ENCODE measurements around the gene FANCM. TPM values are rescaled to one million over a fixed set of nuclear protein-coding genes. Genes with fewer than 3 reads are reported as not detected.

The FANCM gene
- total RNA-seq, 1 experiment from 2014 or later: 20.8 TPM

DNA sequence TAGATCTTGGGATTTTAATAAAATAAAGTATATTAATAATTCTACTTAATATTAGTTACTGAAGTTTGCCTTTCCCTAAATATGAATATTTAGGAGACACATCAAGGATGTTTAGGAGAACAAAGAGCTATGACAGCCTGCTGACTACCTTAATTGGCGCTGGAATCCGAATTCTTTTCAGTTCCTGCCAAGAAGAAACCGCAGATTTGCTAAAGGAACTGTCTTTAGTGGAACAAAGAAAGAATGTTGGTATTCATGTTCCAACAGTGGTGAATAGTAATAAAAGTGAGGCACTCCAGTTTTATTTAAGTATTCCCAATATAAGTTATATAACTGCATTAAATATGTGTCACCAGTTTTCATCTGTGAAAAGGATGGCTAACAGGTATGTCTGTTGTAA is 62.8 kb downstream of the FANCM start:
- H3K9me3 ChIP-seq (ENCODE audit: low read depth, low read length, poor library complexity, severe bottlenecking): no peaks in the 10 kb centered on the region
- ChIA-PET CTCF (no interaction called here), POLR2A (ENCODE audit: low non-redundant PET) (no interaction called here)
- H3K27me3 ChIP-seq (replicated peaks; ENCODE audit: insufficient read depth, low read depth, low read length, poor library complexity): no peaks in the 10 kb centered on the region
- no peak overlapping the region for H3K27ac ChIP-seq (ENCODE audit: low read depth, low read length, poor library complexity, severe bottlenecking)
- intact Hi-C loops (cut with micrococcal nuclease; ENCODE audit: unreplicated experiment): no loop called here
- H3K36me3 ChIP-seq (ENCODE audit: insufficient read depth, low read length, poor library complexity, severe bottlenecking): peaks cover 10% of the 10 kb centered on the region
- H3K4me1 ChIP-seq (ENCODE audit: insufficient read depth, low read length, poor library complexity, severe bottlenecking): peaks cover 8% of the 10 kb centered on the region
- no TSS peak for BruUV-seq (replicated peaks)
- no peak for TF ChIP-seq EZH2 (IDR thresholded peaks at IDR 0.05; ENCODE audit: borderline replicate concordance, low read depth, low read length, poor library complexity, severe bottlenecking)
- TF ChIP-seq, protein P1, sequence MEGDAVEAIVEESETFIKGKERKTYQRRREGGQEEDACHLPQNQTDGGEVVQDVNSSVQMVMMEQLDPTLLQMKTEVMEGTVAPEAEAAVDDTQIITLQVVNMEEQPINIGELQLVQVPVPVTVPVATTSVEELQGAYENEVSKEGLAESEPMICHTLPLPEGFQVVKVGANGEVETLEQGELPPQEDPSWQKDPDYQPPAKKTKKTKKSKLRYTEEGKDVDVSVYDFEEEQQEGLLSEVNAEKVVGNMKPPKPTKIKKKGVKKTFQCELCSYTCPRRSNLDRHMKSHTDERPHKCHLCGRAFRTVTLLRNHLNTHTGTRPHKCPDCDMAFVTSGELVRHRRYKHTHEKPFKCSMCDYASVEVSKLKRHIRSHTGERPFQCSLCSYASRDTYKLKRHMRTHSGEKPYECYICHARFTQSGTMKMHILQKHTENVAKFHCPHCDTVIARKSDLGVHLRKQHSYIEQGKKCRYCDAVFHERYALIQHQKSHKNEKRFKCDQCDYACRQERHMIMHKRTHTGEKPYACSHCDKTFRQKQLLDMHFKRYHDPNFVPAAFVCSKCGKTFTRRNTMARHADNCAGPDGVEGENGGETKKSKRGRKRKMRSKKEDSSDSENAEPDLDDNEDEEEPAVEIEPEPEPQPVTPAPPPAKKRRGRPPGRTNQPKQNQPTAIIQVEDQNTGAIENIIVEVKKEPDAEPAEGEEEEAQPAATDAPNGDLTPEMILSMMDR (conservative IDR thresholded peaks at IDR 0.05; ENCODE audit: low read depth, low read length): no peak
- H3K4me3 ChIP-seq (ENCODE audit: low read depth, low read length, poor library complexity, severe bottlenecking): no peak overlapping the region
- peak; percentile 64 for DNase-seq (ENCODE audit: low spot score)

DNA sequence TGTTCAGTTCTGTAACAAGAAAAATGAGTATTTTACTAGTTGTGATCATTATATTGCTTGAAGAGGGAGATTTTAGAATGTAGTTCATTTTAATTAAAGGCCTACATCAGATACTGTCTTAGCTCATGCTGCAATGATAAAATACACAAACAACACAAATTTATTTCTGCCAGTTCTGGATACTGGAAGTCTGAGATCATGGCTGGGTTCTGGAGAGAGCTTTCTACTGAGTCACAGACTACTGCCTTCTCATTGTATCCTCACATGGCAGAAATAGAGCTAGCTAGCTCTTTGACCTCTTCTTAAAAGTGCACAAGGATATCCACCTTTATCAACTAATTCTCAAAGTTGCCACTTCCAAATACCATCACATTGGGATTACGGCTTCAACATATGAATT is 63.5 kb downstream of the FANCM start:
- ChIA-PET CTCF (no interaction called here), POLR2A (ENCODE audit: low non-redundant PET) (no interaction called here)
- no peaks in the 10 kb centered on the region for H3K27me3 ChIP-seq (replicated peaks; ENCODE audit: insufficient read depth, low read depth, low read length, poor library complexity)
- intact Hi-C loops (cut with micrococcal nuclease; ENCODE audit: unreplicated experiment): no loop called here
- H3K4me3 ChIP-seq (ENCODE audit: low read depth, low read length, poor library complexity, severe bottlenecking): no peak overlapping the region
- peaks cover 8% of the 10 kb centered on the region for H3K4me1 ChIP-seq (ENCODE audit: insufficient read depth, low read length, poor library complexity, severe bottlenecking)
- peak overlapping the region; percentile 16 for H3K27ac ChIP-seq (ENCODE audit: low read depth, low read length, poor library complexity, severe bottlenecking)
- peaks cover 10% of the 10 kb centered on the region for H3K36me3 ChIP-seq (ENCODE audit: insufficient read depth, low read length, poor library complexity, severe bottlenecking)
- no peak for DNase-seq (ENCODE audit: low spot score)
- no peaks in the 10 kb centered on the region for H3K9me3 ChIP-seq (ENCODE audit: low read depth, low read length, poor library complexity, severe bottlenecking)
- TF ChIP-seq, protein P1 (conservative IDR thresholded peaks at IDR 0.05; ENCODE audit: low read depth, low read length): no peak
- TF ChIP-seq EZH2 (IDR thresholded peaks at IDR 0.05; ENCODE audit: borderline replicate concordance, low read depth, low read length, poor library complexity, severe bottlenecking): no peak
- no TSS peak for BruUV-seq (replicated peaks)

DNA sequence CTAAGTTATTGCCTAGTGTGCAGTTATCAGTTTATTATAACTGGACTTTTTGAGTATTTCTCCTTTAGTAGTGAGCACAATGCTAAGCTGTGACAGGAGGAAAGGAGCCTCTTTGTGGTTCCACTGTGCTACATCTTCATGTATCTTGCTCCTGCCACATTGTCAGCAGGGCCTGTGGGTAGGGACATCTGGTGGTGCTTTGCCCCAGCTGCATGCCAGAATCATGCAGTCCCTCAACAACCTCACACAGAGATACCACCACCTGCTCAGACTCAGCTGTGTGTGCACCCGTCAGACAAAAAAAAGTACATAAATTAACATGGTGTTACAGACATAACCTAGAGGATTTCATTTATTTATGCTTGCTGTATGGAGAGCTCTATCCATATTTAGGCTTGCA is 66.2 kb downstream of the FANCM start:
- CTCF ChIA-PET: no interaction called here
- POLR2A ChIA-PET (ENCODE audit: low non-redundant PET): interaction anchor here (0.6 kb wide), 1 partner anchor 11 kb away, joined by 3 read pairs; no protein-coding TSS in a partner anchor
- no TSS peak for BruUV-seq (replicated peaks)
- Histone ChIP-seq H3K36me3 (ENCODE audit: insufficient read depth, low read length, poor library complexity, severe bottlenecking) (peaks cover 31% of the 10 kb centered on the region), H3K9me3 (ENCODE audit: low read depth, low read length, poor library complexity, severe bottlenecking) (no peaks in the 10 kb centered on the region), H3K27ac (ENCODE audit: low read depth, low read length, poor library complexity, severe bottlenecking) (no peak overlapping the region), H3K27me3 (replicated peaks; ENCODE audit: insufficient read depth, low read depth, low read length, poor library complexity) (no peaks in the 10 kb centered on the region), H3K4me3 (ENCODE audit: low read depth, low read length, poor library complexity, severe bottlenecking) (no peak overlapping the region), H3K4me1 (ENCODE audit: insufficient read depth, low read length, poor library complexity, severe bottlenecking) (peaks cover 8% of the 10 kb centered on the region)
- intact Hi-C loops (cut with micrococcal nuclease; ENCODE audit: unreplicated experiment): no loop called here
- peak; percentile 32 for DNase-seq (ENCODE audit: low spot score)
- TF ChIP-seq, protein P1 (conservative IDR thresholded peaks at IDR 0.05; ENCODE audit: low read depth, low read length): peak; percentile 47
- TF ChIP-seq EZH2 (IDR thresholded peaks at IDR 0.05; ENCODE audit: borderline replicate concordance, low read depth, low read length, poor library complexity, severe bottlenecking): no peak

All from A673 (cell line).